ENCODE data around the gene SLC45A2. TPM values are rescaled to one million over a fixed set of nuclear protein-coding genes. Genes with fewer than 3 reads are reported as not detected.
A peak's percentile ranks its signal among the peaks of the same experiment; 100 is the strongest.

Gene SLC45A2
- polyA plus RNA-seq, 1 of the 3 experiments (the other 2 are of a cell fraction): 0.02 TPM

- H3K9me3 ChIP-seq: no peaks in the 10 kb centered on the region
- H3K9me2 ChIP-seq: no peaks in the 10 kb centered on the region
- no peaks in the 10 kb centered on the region for H3K79me2 ChIP-seq (ENCODE audit: insufficient read depth)
- peaks cover 0 to 6% of the 10 kb centered on the region in 2 experiments; a peak in 1 of 4 replicates for H3K4me1 ChIP-seq (ENCODE audit: control insufficient read depth in 1 of 2, insufficient read depth in 2 of 2, low read depth in 1 of 2, low read length in 1 of 2)
- no peak overlapping the region for H3K9ac ChIP-seq
- CTCF ChIA-PET: interaction anchor here (0.9 to 4.4 kb wide), 7 partner anchors 8 to 503 kb away, joined by 3 to 38 read pairs (median 15); no protein-coding TSS in a partner anchor
- no peak overlapping the region for H2AFZ ChIP-seq (ENCODE audit: low read depth)
- peak overlapping the region; percentile 21 to 60 for H3K4me3 ChIP-seq (ENCODE audit: low read depth in 2 of 2, low read length in 1 of 2)
- peaks cover 53% of the 10 kb centered on the region for H3K27me3 ChIP-seq (ENCODE audit: insufficient read depth)
- H3K4me2 ChIP-seq: peak overlapping the region; percentile 74
- DNase-seq: peak; percentile 46
- H3K27ac ChIP-seq (ENCODE audit: low read depth in 2 of 2, low read length in 1 of 2): no peak overlapping the region
- no peaks in the 10 kb centered on the region for H3K36me3 ChIP-seq (replicated peaks in 1 of 2; ENCODE audit: control insufficient read depth in 1 of 2, insufficient read depth in 2 of 2, low read length in 1 of 2)
- WGBS (ENCODE audit: low lambda C conversion rate): 38% methylated on average over 23 of the region's 54 CpGs
- H4K20me1 ChIP-seq (ENCODE audit: insufficient read depth): 0 out of 2 replicates have a peak, but pooled peaks cover 4% of the 10 kb centered on the region
- TF ChIP-seq RXRA (IDR thresholded peaks at IDR 0.05; ENCODE audit: borderline replicate concordance, low read depth): no peak
- TF ChIP-seq, protein P1, sequence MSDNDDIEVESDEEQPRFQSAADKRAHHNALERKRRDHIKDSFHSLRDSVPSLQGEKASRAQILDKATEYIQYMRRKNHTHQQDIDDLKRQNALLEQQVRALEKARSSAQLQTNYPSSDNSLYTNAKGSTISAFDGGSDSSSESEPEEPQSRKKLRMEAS (IDR thresholded peaks at IDR 0.05; ENCODE audit: low read depth): no peak
- TF ChIP-seq MEF2A (IDR thresholded peaks at IDR 0.05; ENCODE audit: borderline replicate concordance, low read depth): no peak
- no peak for TF ChIP-seq NFIC (IDR thresholded peaks at IDR 0.05; ENCODE audit: borderline replicate concordance)
- no peak for TF ChIP-seq FOXJ3 (CRISPR knock-in tag; IDR thresholded peaks at IDR 0.05)
- no peak for TF ChIP-seq RCOR1 (IDR thresholded peaks at IDR 0.05; ENCODE audit: low read length)
- no peak for TF ChIP-seq CHD2 (IDR thresholded peaks at IDR 0.05; ENCODE audit: low read length, partially characterized antibody)
- TF ChIP-seq EP300 (IDR thresholded peaks at IDR 0.05; ENCODE audit: borderline replicate concordance in 1 of 2, low read depth in 1 of 2, low read length in 1 of 2): no peak
- no peak for TF ChIP-seq NRF1 (IDR thresholded peaks at IDR 0.05; ENCODE audit: low read depth, low read length)
- no peak for TF ChIP-seq CTCF (IDR thresholded peaks at IDR 0.05)
- no peak for TF ChIP-seq SMC3 (IDR thresholded peaks at IDR 0.05; ENCODE audit: low read depth, low read length)
- TF ChIP-seq FOXM1 (IDR thresholded peaks at IDR 0.05; ENCODE audit: low read depth): no peak
- TF ChIP-seq USF1 (IDR thresholded peaks at IDR 0.05; ENCODE audit: borderline replicate concordance, low read depth): no peak
- TF ChIP-seq IRF3 (IDR thresholded peaks at IDR 0.05; ENCODE audit: low read depth, low read length): no peak
- no peak for TF ChIP-seq JUND (IDR thresholded peaks at IDR 0.05)
- no peaks in the 10 kb centered on the region for H3F3A ChIP-seq (replicated peaks; ENCODE audit: insufficient read depth)
- POLR2A ChIA-PET: no interaction called here
Measured at GRCh38 chr5:33937017-33937706, 47.3 kb downstream of the SLC45A2 start.
